Metanephros (tissue), 2 donors: ENCODE results near the gene SIKE1. TPM values are rescaled to one million over a fixed set of nuclear protein-coding genes. Genes with fewer than 3 reads are reported as not detected.

Experiments
- small RNA-seq: library from RNA; depleted of rRNA; stranded (forward); fragments of <200 nt; gene quantifications from one replicate; pipeline ENCODE3, GENCODE V24; 2014; ENCODE audit warnings: low replicate concordance
- total RNA-seq: library from RNA; depleted of rRNA; stranded (reverse); fragments of >200 nt; gene quantifications from one replicate; pipeline ENCODE4 v1.2.3, GENCODE V29; 2014

Gene SIKE1
- total RNA-seq: 84.3 TPM

GRCh38 chr1:114780344-114781226, at the start of gene SIKE1:
SIKE1 (minus strand) TSS chr1:114780685; CDS start chr1:114780607, 78 bp downstream.

GRCh38 chr1:114757455-114758255, 22.8 kb downstream of the SIKE1 start, which contains the start of gene CSDE1:
CSDE1 (minus strand) TSS chr1:114757984; CDS start chr1:114739890, 18,094 bp downstream.

Small RNAs within 50 kb of the gene (small RNA-seq; reads per million reads assigned to genes)
- gene RNY1P13: not detected

Other genes with a start within 250 kb of the SIKE1 start
- gene BCAS2, start 199.1 kb downstream of the SIKE1 start, total RNA-seq: 24.7 TPM
- 5.8 TPM for gene DENND2C, start 110.6 kb downstream of the SIKE1 start, total RNA-seq
- gene AMPD1, start 85.1 kb downstream of the SIKE1 start, total RNA-seq: 22.7 TPM
- gene NRAS, start 63.9 kb downstream of the SIKE1 start, total RNA-seq: 33.2 TPM
- 325 TPM for gene CSDE1, start 22.7 kb downstream of the SIKE1 start, total RNA-seq
- not detected for gene SYCP1, start 74.2 kb upstream of the SIKE1 start, total RNA-seq
- gene TSHB, start 249.1 kb upstream of the SIKE1 start, total RNA-seq: not detected